Neutrophil (primary cell): ENCODE data around the gene KDM2B.

Experiments
- H3K27ac ChIP-seq: fragments of 200-600 bp; sonication (generic); 2 replicates; pipeline ENCODE4 v1.5.1; 2016; ENCODE audit warnings: mild to moderate bottlenecking, moderate library complexity
- H3K27me3 ChIP-seq: fragments of 200-600 bp; sonication (generic); 2 replicates; pipeline ENCODE4 v1.6.0; 2016; ENCODE audit warnings: mild to moderate bottlenecking
- H3K36me3 ChIP-seq: fragments of 200-600 bp; sonication (generic); 2 replicates; pipeline ENCODE4 v1.5.1; 2017
- H3K4me1 ChIP-seq, 2 experiments: fragments of 200-600 bp in 1 of 2; sonication (generic) in 1 of 2; 1 replicate in 1 of 2; 2 replicates in 1 of 2; pipeline versions ENCODE4 v1.5.1 to v1.6.1; 2013 to 2016; ENCODE audit warnings: low read depth in 1 of 2, low read length in 1 of 2, mild to moderate bottlenecking in 1 of 2, moderate library complexity in 1 of 2; ENCODE audit not compliant: control insufficient read depth in 1 of 2, insufficient read depth in 1 of 2
- H3K4me3 ChIP-seq, 2 experiments: fragments of 200-600 bp in 1 of 2; sonication (generic) in 1 of 2; 1 replicate in 1 of 2; 2 replicates in 1 of 2; pipeline ENCODE4 v1.5.1; 2013 to 2016; ENCODE audit warnings: low read depth in 1 of 2, low read length in 1 of 2, mild to moderate bottlenecking in 1 of 2, moderate library complexity in 1 of 2
- H3K9me3 ChIP-seq: fragments of 200-600 bp; sonication (generic); 2 replicates; pipeline ENCODE4 v1.5.1; 2016
- TF ChIP-seq, protein P1 (sequence below): fragments of 200-600 bp; sonication (generic); IDR thresholded peaks from 2 replicates; pipeline ENCODE4 v1.5.1; 2016; ENCODE audit warnings: antibody characterized with exemption

KDM2B gene

DNA sequence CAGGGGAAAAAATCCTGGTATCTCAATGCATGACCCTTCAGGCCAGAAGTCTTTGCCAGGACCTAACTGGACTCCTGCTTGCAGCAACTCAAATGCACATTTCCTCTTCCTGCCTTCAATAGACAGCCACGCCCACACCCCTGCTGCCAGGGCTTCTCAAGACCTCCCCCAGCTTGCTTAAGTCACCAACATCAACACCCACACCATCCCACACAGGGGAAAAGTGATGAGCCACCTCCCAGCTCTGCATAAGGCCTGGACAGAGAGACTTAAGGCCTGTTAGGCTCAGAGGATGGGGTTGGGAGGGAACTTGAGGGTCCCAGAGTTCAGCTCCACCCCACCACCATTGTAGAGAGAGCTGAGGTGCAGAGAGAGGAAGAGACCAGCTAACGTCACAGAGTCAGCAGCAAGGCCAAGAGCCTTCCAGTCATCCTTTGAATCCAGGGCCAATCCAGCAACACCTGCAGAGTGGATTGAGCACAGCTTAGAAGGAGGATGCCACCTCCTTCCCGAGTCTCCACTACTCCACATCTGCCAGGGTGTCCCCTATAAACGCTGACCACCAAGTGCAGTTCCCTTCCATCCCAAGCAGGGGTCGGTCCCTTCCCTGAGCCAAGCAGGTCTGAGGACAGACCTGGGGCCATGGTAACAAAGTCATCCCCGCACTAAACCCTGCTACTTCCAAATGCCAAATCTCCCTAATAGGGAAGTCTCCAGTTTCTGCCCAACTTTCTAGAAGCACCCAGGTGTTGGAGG lies 50.0 kb downstream of the KDM2B start:
- Histone ChIP-seq H3K27me3 (peaks cover 3% of the 10 kb centered on the region), H3K36me3 (no peaks in the 10 kb centered on the region), H3K4me1 (peaks cover 12 to 14% of the 10 kb centered on the region in 2 experiments), H3K27ac (peak overlapping the region; percentile 61), H3K4me3 (no peak overlapping the region), H3K9me3 (no peaks in the 10 kb centered on the region)
- TF ChIP-seq, protein P1, sequence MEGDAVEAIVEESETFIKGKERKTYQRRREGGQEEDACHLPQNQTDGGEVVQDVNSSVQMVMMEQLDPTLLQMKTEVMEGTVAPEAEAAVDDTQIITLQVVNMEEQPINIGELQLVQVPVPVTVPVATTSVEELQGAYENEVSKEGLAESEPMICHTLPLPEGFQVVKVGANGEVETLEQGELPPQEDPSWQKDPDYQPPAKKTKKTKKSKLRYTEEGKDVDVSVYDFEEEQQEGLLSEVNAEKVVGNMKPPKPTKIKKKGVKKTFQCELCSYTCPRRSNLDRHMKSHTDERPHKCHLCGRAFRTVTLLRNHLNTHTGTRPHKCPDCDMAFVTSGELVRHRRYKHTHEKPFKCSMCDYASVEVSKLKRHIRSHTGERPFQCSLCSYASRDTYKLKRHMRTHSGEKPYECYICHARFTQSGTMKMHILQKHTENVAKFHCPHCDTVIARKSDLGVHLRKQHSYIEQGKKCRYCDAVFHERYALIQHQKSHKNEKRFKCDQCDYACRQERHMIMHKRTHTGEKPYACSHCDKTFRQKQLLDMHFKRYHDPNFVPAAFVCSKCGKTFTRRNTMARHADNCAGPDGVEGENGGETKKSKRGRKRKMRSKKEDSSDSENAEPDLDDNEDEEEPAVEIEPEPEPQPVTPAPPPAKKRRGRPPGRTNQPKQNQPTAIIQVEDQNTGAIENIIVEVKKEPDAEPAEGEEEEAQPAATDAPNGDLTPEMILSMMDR: no peak

DNA sequence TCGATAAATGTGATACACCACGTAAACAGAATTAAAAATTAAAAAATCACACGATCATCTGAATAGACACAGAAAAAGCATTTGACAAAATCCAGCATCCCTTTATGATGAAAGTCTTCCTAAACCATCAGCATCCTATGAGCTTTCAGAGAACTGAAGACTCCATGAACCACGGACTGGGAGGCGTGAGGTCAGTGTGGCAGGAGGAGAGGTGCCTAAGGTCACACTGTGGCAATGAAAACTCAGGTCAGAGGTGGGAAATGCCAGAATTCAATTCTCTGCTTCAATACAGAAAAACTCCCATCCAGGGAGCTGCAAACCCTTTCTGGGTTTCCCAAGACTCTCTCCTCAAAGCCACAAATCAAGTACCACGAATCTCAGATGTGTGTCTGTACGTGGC lies 51.6 kb downstream of the KDM2B start:
- no peaks in the 10 kb centered on the region for H3K9me3 ChIP-seq
- H3K4me1 ChIP-seq: peaks cover 9 to 11% of the 10 kb centered on the region in 2 experiments
- no peaks in the 10 kb centered on the region for H3K36me3 ChIP-seq
- no peak overlapping the region for H3K27ac ChIP-seq
- no peak overlapping the region for H3K4me3 ChIP-seq
- H3K27me3 ChIP-seq: no peaks in the 10 kb centered on the region
- TF ChIP-seq, protein P1: no peak

DNA sequence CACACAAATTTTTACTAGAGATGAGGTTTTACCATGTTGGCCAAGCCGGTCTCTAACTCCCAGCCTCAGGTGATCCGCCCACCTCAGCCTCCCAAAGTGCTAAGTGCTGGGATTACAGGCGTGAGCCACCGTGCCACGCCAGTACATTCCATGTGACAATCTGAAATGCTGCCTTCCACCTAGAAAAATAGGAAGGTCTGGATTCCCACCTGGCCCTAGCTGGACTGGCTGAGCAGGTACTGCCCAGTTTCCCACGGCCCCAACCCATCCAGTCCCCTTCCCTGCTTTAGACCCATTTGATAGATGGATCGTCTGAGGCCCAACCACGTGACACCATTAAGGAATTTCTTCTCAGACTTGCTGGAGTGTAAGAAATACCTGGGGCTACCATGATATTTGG lies 55.4 kb downstream of the KDM2B start:
- Histone ChIP-seq H3K36me3 (no peaks in the 10 kb centered on the region), H3K9me3 (no peaks in the 10 kb centered on the region)

DNA sequence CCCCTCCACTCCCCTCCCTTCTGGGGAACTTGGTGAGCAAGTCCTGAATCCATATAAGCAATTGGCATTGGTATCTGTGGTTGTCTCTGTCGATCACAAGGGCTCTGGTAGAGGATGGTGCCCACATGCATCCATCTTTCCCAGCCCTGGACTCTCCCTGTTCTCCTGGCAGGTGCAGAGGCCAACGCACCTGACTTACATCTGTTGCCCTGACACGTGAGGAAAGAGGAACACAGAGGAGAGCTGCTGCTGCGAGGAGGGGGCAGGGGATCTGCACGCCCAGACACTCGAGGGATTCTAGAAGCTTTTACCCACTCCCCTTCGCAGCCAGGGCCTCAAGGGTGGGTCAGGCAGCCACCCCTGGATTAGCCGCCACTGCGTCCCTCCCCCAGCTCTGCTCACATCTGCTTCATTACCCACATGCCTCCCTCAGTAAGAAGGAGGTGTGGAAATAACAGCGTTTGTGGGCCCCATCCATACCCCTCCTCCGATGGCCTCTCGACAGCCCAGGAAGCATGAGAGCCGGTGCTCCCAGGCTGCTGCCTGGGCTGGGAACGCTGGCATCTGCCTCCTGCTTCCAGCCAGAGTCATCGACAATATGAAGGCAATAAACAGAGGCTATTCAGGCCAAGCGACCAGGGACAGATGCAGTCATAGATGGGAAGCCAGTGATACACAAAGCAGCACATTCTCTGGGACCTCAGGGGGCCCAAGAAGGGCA lies 56.5 kb downstream of the KDM2B start:
- TF ChIP-seq, protein P1: no peak
- H3K9me3 ChIP-seq: no peaks in the 10 kb centered on the region
- H3K4me1 ChIP-seq: no peaks in the 10 kb centered on the region
- no peak overlapping the region for H3K4me3 ChIP-seq
- H3K27ac ChIP-seq: no peak overlapping the region
- H3K27me3 ChIP-seq: no peaks in the 10 kb centered on the region
- H3K36me3 ChIP-seq: no peaks in the 10 kb centered on the region

More for the DNA sequence above, 55.4 kb downstream of the KDM2B start:
- Histone ChIP-seq H3K4me1 (peaks cover 4% of the 10 kb centered on the region in 2 experiments), H3K4me3 (no peak overlapping the region), H3K27me3 (no peaks in the 10 kb centered on the region), H3K27ac (no peak overlapping the region)
- TF ChIP-seq, protein P1: no peak

DNA sequence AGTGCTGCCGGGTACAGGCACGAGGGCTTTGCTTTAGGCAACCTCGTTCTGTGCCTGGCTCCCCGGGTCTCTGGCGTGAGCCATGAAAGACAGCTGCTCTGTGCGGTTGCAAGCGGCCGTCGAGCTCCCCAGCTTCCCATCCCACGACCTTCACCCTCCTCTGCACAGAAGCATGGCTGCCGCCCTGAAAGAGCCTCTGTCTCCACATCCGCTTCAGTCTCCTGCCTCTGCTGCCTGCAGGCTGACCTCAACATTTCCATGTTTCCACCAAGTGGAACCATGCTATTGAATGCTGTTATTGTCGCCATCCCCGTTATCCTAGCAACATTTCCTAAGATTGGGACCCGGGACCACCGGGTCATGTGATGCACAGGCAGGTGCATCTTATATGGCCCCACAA lies 57.1 kb downstream of the KDM2B start:
- H3K4me3 ChIP-seq: no peak overlapping the region
- no peak overlapping the region for H3K27ac ChIP-seq
- no peaks in the 10 kb centered on the region for H3K27me3 ChIP-seq
- H3K36me3 ChIP-seq: no peaks in the 10 kb centered on the region
- TF ChIP-seq, protein P1: no peak
- H3K9me3 ChIP-seq: no peaks in the 10 kb centered on the region
- H3K4me1 ChIP-seq: no peaks in the 10 kb centered on the region
